KMS-11 (cell line): ENCODE measurements around the gene KIF1A.

Experiments
- H2AFZ ChIP-seq: fragments of 200-600 bp; sonication (generic); 2 replicates; pipeline ENCODE4 v1.6.1; 2016; ENCODE audit warnings: antibody characterized with exemption, mixed run types, low read depth
- H3K27ac ChIP-seq: fragments of 200-600 bp; sonication (generic); 2 replicates; pipeline ENCODE4 v1.6.1; 2016; ENCODE audit warnings: mild to moderate bottlenecking, mixed run types
- H3K27me3 ChIP-seq: fragments of 200-600 bp; sonication (generic); 2 replicates; pipeline ENCODE4 v1.6.1; 2017; ENCODE audit warnings: mild to moderate bottlenecking, low read depth, mixed run types, moderate library complexity; ENCODE audit not compliant: insufficient read depth
- H3K36me3 ChIP-seq: fragments of 200-600 bp; sonication (generic); 2 replicates; pipeline ENCODE4 v1.6.1; 2017; ENCODE audit warnings: mild to moderate bottlenecking, mixed run types; ENCODE audit not compliant: insufficient read depth
- H3K4me1 ChIP-seq: fragments of 200-600 bp; sonication (generic); 2 replicates; pipeline ENCODE4 v1.6.1; 2016; ENCODE audit warnings: mild to moderate bottlenecking, low read depth, mixed run types; ENCODE audit not compliant: poor library complexity, severe bottlenecking
- H3K4me2 ChIP-seq: fragments of 200-600 bp; sonication (generic); 2 replicates; pipeline ENCODE4 v1.7.0; 2016; ENCODE audit warnings: mild to moderate bottlenecking, mixed run types
- H3K4me3 ChIP-seq: fragments of 200-600 bp; sonication (generic); IDR thresholded peaks from 2 replicates; pipeline ENCODE4 v1.6.1; 2017; ENCODE audit warnings: low read depth, low read length, mixed read lengths; ENCODE audit not compliant: insufficient read depth
- H3K79me2 ChIP-seq: fragments of 200-600 bp; sonication (generic); 2 replicates; pipeline ENCODE4 v1.6.1; 2016; ENCODE audit warnings: low read depth, mixed run types; ENCODE audit not compliant: insufficient read depth
- H3K9ac ChIP-seq: fragments of 200-600 bp; sonication (generic); 2 replicates; pipeline ENCODE4 v1.6.1; 2016; ENCODE audit warnings: mild to moderate bottlenecking, mixed run types
- H4K20me1 ChIP-seq: fragments of 200-600 bp; sonication (generic); 2 replicates; pipeline ENCODE4 v1.6.1; 2016; ENCODE audit warnings: mild to moderate bottlenecking, mixed run types; ENCODE audit not compliant: insufficient read depth
- TF ChIP-seq, protein P1 (sequence below): fragments of 200-600 bp; sonication (generic); conservative IDR thresholded peaks from 2 replicates; pipeline ENCODE4 v1.6.1; 2017; ENCODE audit warnings: low read depth, mild to moderate bottlenecking, antibody characterized with exemption, low read length, moderate library complexity, mixed read lengths

KIF1A gene

DNA sequence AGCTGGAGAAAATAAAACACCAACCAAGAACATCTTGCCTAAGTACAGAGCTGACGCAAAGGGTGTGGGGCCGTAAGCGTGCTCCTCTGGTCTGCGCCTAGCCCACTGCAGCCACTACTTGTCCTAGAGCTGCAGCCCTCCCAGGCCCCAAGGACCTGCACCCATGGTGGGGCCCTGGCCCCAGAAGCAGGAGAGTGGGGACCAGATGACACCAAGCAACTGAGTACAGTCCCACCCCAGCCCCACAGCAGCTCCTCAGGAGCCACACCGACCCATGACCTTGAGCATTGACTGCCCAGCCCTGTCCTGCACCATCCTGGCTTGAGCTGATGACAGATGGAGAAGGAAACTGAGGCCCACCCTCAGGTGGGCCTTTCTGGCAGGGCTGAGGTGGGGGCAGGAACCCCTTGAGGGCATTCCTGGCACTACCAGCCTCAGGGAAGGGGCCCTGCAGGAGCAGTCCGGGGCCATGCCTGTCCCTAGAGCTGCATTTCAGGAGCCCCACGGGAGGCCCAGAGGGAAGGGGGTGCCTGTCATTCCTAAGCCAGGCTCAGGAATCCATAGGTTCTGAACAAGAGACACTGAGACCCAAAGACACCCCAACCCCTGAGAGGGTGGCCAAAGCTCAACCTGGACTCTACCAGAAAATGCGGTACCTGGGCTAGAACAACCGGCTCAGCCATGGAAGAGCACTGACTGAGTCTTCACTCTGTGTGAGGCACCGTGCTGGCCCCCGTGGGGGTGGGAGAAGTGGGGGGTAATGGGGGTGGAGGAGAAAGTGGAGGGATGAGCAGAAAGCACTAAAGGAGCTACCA lies 4.9 kb downstream of the KIF1A start:
- Histone ChIP-seq H3K27ac (no peak overlapping the region), H3K4me2 (no peak overlapping the region), H3K4me1 (no peaks in the 10 kb centered on the region), H3K79me2 (no peaks in the 10 kb centered on the region), H4K20me1 (no peaks in the 10 kb centered on the region), H3K27me3 (peaks cover 9% of the 10 kb centered on the region; the same call in 1 of the 2 replicates), H3K36me3 (no peaks in the 10 kb centered on the region), H2AFZ (no peak overlapping the region), H3K9ac (no peak overlapping the region), H3K4me3 (no peak overlapping the region)
- TF ChIP-seq, protein P1, sequence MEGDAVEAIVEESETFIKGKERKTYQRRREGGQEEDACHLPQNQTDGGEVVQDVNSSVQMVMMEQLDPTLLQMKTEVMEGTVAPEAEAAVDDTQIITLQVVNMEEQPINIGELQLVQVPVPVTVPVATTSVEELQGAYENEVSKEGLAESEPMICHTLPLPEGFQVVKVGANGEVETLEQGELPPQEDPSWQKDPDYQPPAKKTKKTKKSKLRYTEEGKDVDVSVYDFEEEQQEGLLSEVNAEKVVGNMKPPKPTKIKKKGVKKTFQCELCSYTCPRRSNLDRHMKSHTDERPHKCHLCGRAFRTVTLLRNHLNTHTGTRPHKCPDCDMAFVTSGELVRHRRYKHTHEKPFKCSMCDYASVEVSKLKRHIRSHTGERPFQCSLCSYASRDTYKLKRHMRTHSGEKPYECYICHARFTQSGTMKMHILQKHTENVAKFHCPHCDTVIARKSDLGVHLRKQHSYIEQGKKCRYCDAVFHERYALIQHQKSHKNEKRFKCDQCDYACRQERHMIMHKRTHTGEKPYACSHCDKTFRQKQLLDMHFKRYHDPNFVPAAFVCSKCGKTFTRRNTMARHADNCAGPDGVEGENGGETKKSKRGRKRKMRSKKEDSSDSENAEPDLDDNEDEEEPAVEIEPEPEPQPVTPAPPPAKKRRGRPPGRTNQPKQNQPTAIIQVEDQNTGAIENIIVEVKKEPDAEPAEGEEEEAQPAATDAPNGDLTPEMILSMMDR: no peak

DNA sequence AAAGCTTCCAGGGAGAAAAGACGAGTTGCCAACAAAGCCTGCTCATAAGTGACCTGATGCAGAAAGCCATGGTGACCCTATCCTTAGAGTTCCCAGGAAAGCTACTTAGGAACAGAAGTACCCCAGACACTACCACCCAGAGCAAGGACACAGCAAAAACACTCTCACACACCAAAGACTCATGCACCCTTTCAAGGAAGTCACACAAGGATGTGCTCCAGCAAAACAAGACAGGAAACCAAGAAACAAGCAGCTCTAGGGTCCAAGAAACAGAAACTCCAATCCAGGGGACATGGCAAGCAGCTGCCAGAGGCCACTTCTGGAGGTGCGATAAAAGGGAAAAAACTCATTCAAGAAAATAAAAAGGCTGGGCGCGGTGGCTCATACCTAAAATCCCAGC lies 5.7 kb downstream of the KIF1A start:
- Histone ChIP-seq H3K27ac (no peak overlapping the region), H3K4me2 (no peak overlapping the region)

DNA sequence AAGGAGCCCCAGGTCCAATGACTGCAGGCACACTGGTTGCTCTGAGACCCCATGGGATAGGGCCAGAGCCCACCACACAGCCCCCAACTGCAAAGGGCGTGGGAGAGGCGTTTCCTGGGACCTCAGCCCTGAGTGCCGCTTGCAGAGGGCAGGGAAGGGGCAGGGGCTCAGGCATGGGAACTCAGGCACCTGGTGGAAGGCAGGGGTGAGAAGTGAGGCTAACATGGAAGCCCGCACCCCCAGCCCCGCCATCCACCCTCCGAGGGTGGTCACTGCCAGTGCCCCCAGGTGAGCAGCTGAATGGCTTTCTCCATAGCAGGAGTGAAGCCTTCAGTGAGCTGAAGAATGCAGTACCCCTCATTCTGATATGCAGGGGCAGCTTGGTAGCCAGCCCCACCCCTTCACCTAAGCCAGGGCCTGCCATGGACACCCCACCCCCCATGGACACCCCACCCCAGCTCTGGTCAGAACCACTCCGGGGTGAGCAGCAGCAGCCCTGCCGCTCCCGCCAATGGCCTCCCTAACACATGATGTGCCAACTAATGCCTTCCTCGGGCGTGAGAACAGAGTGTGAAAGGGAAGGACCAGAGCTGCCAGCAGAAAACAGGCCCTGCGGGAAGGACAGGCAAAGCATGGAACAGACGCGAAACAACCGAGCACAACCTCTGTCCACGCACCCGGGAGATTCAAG lies 6.6 kb downstream of the KIF1A start:
- no peak overlapping the region for H2AFZ ChIP-seq
- no peak overlapping the region for H3K27ac ChIP-seq
- no peaks in the 10 kb centered on the region for H4K20me1 ChIP-seq
- TF ChIP-seq, protein P1: no peak
- H3K4me1 ChIP-seq: no peaks in the 10 kb centered on the region
- H3K4me3 ChIP-seq: no peak overlapping the region
- no peaks in the 10 kb centered on the region for H3K79me2 ChIP-seq
- H3K36me3 ChIP-seq: no peaks in the 10 kb centered on the region
- peaks cover 12% of the 10 kb centered on the region; the same call in 1 of the 2 replicates for H3K27me3 ChIP-seq
- H3K4me2 ChIP-seq: no peak overlapping the region
- no peak overlapping the region for H3K9ac ChIP-seq

More for the DNA sequence above, 5.7 kb downstream of the KIF1A start:
- no peak overlapping the region for H2AFZ ChIP-seq
- TF ChIP-seq, protein P1: no peak
- no peaks in the 10 kb centered on the region for H4K20me1 ChIP-seq
- no peak overlapping the region for H3K4me3 ChIP-seq
- H3K27me3 ChIP-seq: peaks cover 10% of the 10 kb centered on the region; the same call in 1 of the 2 replicates
- H3K36me3 ChIP-seq: no peaks in the 10 kb centered on the region
- H3K4me1 ChIP-seq: no peaks in the 10 kb centered on the region
- H3K79me2 ChIP-seq: no peaks in the 10 kb centered on the region
- H3K9ac ChIP-seq: no peak overlapping the region

DNA sequence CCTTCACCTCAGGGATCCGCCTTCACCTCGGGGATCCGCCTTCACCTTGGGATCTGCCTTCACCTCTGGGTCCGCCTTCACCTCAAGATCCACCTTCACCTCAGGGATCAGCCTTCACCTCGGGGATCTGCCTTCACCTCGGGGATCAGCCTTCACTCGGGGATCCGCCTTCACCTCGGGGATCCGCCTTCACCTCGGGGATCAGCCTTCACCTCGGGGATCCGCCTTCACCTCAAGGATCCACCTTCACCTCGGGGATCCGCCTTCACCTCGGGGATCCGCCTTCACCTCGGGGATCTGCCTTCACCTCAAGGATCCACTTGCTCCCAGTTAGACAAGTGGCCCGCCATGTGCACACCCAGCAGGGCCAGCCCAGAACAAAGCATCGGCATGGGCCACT lies 7.3 kb downstream of the KIF1A start:
- TF ChIP-seq, protein P1: no peak
- no peak overlapping the region for H3K4me3 ChIP-seq
- no peaks in the 10 kb centered on the region for H3K79me2 ChIP-seq
- H3K9ac ChIP-seq: no peak overlapping the region
- no peak overlapping the region for H3K4me2 ChIP-seq
- no peaks in the 10 kb centered on the region for H3K36me3 ChIP-seq
- H3K27ac ChIP-seq: no peak overlapping the region
- no peaks in the 10 kb centered on the region for H3K4me1 ChIP-seq
- H3K27me3 ChIP-seq: peaks cover 14% of the 10 kb centered on the region; the same call in 1 of the 2 replicates
- no peaks in the 10 kb centered on the region for H4K20me1 ChIP-seq
- no peak overlapping the region for H2AFZ ChIP-seq
